Body of pancreas (tissue), 4 donors: ENCODE data around the gene FBXL17.

Experiments
- POLR2A ChIP-seq, 3 donors: fragments of 450-650 bp; IDR thresholded peaks; one replicate each; pipeline ENCODE4 v1.6.1; 2016; ENCODE audit warnings: antibody characterized with exemption in 3 of 3, mild to moderate bottlenecking in 2 of 3
- TF ChIP-seq, protein P1 (sequence below), 7 experiments: fragments of 450-650 bp in 4 of 7; fragments of 200-600 bp in 3 of 7; sonication (generic) in 3 of 7; IDR thresholded peaks; one replicate each; pipeline ENCODE4 v1.5.1; 2016 to 2019; ENCODE audit warnings: antibody characterized with exemption in 7 of 7

DNA sequence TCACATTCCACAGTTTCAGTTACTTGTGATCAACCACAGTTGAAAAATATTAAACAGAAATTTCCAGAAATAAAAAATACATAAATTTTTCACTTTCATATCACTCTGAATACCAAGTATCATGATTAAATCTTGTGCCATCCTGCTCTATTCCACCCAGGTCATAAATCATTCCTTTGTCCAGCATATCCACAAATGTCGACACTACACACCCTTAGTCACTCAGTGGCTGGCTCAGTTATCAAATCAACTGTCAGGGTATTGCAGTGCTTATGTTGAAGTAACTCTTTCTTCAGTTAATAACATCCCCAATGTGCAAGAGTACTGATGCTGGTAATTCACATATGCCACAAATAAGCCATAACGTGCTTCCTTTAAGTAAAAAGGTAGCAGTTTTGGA, 115.7 kb downstream of the FBXL17 start:
- TF ChIP-seq, protein P1, sequence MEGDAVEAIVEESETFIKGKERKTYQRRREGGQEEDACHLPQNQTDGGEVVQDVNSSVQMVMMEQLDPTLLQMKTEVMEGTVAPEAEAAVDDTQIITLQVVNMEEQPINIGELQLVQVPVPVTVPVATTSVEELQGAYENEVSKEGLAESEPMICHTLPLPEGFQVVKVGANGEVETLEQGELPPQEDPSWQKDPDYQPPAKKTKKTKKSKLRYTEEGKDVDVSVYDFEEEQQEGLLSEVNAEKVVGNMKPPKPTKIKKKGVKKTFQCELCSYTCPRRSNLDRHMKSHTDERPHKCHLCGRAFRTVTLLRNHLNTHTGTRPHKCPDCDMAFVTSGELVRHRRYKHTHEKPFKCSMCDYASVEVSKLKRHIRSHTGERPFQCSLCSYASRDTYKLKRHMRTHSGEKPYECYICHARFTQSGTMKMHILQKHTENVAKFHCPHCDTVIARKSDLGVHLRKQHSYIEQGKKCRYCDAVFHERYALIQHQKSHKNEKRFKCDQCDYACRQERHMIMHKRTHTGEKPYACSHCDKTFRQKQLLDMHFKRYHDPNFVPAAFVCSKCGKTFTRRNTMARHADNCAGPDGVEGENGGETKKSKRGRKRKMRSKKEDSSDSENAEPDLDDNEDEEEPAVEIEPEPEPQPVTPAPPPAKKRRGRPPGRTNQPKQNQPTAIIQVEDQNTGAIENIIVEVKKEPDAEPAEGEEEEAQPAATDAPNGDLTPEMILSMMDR (IDR thresholded peaks at IDR 0.05): no peak
- no peak for TF ChIP-seq POLR2A (IDR thresholded peaks at IDR 0.05)
